GM21515 (cell line): ENCODE results near the gene TCFL5.

ENCODE experiments used
- ATAC-seq: cut with Tn5 transposase; IDR thresholded peaks from one replicate; pipeline ENCODE4 v1.9.1; 2021; ENCODE audit not compliant: unreplicated experiment

The TCFL5 gene

DNA sequence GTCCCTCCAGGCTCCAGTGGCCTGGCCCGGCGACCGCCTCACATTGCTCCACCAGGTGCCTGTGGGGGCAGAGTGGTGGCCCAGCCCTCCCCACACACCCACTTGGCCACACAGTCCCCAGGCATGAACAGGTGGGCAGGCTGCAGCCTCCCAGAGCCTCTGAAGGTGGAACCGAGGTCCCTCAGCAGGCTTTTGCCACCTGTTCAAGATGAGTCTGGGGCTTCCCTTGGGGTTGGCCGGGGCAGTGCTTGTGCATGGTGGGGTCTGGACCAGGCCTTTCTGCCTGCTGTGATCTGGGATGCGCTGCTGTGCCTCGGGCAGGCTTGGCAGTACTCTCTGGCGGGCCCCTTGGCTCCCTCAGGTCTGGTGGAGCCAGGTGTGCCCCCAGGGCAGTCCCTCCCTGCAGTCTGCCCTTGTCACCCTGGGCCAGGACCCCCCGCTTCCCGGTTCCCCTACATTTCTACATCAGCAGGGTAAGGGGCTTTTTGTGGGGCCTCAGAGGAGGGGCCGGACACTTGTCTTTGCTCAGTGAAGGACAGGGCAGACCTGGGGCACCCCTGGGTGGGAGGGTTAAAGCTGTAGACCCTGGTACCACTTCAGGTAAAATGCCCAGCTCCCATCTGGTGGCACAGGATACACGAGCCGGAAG lies 47.4 kb downstream of the TCFL5 start:
- ATAC-seq: no peak

GRCh38 chr20:62813588-62813987 lies 48.0 kb downstream of the TCFL5 start:
- ATAC-seq: no peak

DNA sequence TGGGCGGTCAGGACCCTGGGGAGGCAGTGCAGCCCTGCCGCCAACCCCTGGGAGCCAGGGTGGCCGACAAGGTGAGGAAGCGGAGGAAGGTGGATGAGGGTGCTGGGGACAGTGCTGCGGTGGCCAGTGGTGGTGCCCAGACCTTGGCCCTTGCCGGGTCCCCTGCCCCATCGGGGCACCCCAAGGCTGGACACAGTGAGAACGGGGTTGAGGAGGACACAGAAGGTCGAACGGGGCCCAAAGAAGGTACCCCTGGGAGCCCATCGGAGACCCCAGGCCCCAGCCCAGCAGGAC lies 48.8 kb downstream of the TCFL5 start:
- ATAC-seq: no peak

DNA sequence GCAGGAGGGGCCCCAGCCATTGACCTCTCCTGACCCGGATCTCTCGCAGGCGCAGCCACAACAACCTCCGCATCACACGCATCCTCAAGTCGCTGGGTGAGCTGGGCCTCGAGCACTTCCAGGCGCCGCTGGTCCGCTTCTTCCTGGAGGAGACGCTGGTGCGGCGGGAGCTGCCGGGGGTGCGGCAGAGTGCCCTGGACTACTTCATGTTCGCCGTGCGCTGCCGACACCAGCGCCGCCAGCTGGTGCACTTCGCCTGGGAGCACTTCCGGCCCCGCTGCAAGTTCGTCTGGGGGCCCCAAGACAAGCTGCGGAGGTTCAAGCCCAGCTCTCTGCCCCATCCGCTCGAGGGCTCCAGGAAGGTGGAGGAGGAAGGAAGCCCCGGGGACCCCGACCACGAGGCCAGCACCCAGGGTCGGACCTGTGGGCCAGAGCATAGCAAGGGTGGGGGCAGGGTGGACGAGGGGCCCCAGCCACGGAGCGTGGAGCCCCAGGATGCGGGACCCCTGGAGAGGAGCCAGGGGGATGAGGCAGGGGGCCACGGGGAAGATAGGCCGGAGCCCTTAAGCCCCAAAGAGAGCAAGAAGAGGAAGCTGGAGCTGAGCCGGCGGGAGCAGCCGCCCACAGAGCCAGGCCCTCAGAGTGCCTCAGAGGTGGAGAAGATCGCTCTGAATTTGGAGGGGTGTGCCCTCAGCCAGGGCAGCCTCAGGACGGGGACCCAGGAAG lies 49.3 kb downstream of the TCFL5 start:
- ATAC-seq: no peak

DNA sequence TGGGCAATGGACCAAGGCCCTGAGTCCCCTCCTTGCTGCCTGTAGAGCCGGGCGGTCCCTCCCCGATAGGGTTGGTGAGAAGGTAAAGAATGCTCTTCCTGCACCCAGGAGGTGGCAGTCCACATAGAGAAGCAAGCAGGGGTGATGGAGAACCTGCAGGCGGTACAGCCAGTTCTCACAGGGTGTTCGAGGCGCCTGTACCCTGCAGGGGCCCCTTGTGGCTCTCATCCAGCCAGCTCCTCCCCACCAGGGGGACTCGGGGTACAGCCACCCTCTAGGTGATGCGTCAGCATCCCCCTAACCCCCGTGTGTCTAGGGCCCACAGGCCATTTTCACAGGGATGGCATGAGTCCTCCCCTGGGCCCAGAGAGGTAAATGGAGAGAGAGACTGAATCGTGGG lies 49.9 kb downstream of the TCFL5 start:
- no peak for ATAC-seq

DNA sequence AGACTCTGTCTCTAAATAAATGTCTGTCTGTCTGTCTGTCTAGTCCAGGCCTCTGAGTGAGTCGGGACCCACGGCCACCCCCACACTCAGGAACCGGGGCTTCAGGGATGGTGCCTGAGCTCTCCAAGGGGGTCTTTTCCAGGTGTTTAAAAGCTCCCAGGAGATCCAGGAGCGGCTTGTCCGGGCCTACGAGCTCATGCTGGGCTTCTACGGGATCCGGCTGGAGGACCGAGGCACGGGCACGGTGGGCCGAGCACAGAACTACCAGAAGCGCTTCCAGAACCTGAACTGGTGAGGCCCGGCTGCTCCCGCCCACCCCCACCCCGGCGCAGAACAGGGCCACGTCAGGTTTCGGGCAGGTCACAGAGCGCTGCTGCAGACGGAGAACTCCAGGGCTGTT lies 50.3 kb downstream of the TCFL5 start:
- no peak for ATAC-seq

DNA sequence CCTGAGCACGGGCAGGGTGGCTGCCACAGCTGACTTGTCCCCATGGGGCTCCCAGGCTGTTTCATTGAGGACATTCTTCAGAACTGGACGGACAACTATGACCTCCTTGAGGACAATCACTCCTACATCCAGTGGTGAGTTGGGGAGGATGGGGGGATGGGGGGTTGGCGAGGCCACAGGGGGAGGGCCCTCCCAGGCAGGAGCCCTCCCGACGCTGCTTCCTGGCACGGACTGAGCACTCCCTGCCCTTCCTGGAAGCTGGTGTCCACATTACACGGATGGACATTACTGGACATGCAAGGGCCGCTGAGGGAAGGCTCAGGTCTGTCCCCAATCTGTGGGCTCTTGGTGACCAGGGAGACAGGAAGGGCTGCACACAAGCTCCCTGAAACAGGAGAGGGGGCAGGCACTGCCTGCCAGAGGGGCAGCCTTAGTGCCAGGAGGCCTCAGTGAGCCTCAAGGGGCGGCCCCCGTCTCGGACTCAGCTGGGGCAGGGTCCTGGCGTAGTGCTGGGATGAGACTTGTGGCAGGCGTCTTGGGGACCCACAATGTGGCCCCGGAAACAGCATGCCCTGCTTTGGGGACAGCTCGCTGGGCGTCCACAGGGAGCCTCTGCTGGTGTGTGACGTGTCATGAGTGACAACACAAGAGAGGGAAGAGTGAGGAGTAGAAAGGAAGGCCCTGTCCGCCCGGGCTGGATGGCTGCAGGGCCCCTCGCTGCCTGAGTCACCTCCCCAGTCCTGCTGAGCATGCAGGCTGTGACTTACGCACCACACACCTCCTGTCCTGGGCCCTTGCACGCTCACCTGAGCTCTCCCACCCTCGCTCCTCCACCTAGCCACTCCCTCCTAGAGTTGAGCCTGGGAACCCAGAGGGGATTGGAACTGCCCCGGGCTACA lies 51.8 kb downstream of the TCFL5 start:
- no peak for ATAC-seq

GRCh38 chr20:62808211-62808865 lies 53.3 kb downstream of the TCFL5 start:
- peak; percentile 45 for ATAC-seq

DNA sequence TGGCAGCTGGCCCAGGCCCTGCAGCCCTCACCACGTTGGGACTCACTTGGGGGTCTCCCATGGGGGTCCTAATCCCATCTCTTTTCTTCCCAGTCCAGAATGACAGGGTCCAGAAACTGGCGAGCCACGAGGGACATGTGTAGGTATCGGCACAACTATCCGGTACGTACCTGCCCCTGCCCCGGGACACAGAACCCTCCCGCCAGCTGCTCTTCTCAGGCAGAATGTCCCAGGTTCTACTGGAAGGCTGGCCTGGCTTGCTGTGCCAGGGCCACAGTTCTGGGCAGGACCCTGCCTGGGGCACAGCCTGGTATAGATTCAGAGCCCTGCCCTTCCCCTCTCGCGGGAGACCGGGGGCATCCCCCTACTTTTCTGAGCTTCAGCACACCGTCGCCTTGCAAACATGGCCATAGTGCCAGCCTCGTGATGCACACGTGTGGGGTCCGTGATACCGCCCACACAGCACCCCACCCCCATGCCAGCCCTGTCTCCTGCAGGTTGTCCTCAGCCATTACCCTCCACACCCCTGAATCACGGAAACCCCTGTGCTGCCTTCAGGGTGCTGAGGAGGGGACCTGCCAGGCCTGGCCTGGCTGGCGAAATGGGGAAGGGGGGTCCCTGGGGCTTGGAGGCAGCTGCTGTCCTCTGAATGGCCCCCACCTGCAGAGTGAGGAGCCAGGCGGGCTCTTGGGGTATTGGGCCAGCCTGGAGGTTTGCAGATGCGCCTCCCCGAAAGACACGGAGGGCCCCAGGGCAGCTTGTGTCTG lies 54.0 kb downstream of the TCFL5 start:
- ATAC-seq: no peak

DNA sequence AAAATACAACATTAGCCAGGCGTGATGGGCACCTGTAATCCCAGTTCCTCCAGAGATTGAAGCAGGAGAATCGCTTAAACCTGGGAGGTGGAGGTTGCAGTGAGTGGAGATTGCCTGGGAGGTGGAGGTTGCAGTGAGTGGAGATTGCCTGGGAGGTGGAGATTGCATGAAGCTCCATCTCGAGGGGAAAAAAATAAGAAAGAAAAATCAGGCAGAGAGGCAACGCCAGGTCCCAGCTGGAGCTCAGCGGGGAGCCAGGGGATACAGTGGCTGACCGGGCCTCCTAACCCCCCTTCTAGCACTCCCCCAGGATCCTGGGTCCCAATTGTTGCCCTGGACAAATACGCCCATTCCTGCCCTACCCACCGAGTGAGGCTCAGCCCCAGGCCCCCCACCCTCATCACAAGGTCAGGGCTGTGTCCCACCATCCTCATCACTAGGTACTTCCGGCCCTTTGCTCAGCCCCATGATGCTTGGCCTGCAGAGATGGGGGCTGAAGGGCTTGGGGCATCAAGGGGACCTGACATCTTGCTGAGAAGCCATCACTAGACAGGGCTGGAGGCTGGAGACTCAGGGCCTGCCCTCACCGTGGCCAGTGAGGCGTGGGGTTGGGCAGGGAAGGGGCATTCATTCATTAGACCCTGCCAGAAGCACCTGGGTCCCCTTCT lies 55.1 kb downstream of the TCFL5 start:
- no peak for ATAC-seq

GRCh38 chr20:62805711-62806382 lies 55.8 kb downstream of the TCFL5 start:
- ATAC-seq: no peak

DNA sequence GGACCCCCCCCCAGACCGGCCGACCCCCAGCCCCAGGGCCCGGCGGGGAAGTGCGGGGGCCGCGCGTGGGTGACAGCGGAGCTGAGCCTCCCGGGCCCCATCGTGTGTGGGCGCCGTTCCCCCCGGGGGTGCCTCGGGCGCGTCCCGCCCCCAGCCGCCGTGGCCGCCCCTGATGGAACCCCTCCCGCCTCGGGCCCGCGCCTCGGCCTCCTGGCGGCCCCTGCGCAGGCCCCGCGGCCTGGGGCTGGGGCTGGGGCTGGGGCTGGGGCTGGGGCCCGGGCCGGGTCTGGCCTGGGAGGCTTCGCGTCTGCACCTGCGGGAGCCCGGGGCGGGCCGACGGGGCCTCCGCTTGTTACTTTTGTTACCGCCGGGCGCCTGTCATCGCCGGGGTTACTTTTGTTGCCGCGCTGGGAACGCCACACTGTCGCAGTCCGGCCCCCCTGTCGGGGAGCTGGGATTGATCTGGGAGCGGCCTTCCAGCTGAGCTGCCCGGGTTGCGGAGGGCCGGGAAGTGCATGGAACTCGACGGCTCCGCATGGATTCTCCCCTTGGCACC lies 56.4 kb downstream of the TCFL5 start:
- ATAC-seq: no peak

GRCh38 chr20:62804627-62805154 lies 56.9 kb downstream of the TCFL5 start, which contains the start of gene OGFR:
Gene OGFR (plus strand): TSS chr20:62804835. CDS start chr20:62804860, 25 bp downstream.
- no peak for ATAC-seq

DNA sequence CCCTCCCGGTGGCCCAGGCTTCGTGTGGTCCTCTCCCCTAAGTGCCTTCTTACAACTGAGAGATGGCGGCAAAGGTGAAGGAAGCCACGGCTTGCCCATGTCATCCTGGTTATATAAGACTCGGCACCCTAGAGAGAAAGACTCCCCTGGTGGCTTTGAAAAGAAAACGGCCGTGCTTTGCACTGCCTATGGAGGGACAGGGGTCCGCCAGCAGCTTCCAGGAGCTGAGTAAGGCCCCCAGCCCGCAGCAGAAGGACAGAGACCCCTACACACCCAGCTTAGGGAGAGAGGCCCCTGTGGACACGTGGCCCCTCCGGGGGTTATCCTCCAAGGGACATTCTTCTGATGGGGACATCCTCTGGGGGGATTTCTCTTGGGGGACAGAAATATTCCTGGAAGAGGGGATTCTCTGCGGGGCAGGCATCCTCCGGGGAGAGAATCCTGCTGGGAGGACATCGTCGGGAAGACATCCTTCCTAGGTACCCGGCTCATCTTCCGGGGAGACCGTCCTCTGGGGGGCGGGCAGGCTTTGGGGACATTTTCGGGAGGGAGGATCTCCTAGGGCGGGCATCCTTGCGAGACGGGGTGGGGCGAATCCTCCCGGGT lies 57.5 kb downstream of the TCFL5 start:
- no peak for ATAC-seq

GRCh38 chr20:62802026-62802712 lies 59.5 kb downstream of the TCFL5 start:
- ATAC-seq: no peak

- no peak for ATAC-seq
Observed at GRCh38 chr20:62801284-62802010, 60.2 kb downstream of the TCFL5 start.
